SIG-M5 treated with dmso at 0.1 percent for 504 hours (cell line): ENCODE results near the gene GDPD4.

ENCODE experiments used
- DNase-seq: peaks from one replicate; lab custom pipeline; 2025; ENCODE audit not compliant: unreplicated experiment; lab: John Stamatoyannopoulos, UW

Gene GDPD4

DNA sequence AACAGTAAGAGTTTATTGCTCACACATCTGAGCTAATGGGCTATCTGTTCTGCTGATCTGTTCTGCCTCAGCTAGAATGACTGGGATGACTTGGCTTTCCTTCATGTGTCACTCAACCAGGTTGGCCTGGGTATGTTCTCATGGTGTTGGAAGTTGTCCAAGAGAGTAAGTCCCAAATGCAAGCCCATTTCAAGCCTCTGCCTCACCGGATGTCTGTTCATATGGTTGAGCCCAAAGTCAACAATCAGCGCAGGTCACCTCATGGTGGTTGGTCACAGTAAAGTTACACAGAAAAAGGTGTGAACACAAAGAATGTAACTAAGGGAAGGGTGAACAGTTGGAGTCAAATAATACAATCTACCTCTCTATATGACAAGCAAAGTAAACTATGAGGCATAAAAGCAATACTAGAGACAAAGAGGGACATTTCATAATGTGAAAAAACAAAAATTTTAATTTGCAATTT is 1.9 kb downstream of the GDPD4 start:
- no peak for DNase-seq

DNA sequence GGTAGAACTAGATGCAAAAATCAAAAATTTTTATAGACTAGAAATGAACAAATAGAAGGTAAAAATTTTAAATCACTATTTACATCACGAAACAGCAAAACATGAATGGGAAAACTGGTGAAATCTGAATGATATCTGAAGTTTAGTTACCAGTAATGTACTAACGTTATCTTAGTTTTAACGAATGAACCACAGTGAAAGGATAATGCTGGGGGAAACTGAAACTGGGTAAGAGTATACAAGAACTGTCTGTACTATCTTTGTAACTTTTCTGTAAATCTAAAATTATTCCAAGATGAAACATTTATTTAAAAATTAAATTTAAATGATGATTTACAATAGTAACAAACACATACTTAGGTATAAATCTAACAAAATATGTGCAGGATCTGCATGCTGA is 7.4 kb downstream of the GDPD4 start:
- DNase-seq: no peak

DNA sequence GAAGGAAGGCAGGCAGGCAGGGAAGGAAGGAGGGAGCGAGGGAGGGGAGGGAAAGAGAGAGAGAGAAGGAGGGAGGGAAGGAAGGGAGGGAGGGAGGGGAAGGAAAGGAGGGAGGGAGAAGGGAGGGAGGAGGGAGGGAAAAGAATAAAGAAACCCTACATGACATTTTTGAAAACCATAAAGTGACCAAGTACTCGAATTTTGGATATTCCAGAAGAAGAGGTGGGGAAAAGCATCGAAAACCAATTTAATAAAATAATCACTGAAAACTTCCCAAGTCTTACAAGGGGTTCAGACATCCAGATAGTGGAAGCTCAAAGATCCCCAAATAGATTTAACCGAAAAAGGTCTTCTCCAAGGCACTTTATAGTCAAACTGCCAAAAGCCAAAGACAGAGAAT is 11.7 kb downstream of the GDPD4 start:
- DNase-seq: no peak

DNA sequence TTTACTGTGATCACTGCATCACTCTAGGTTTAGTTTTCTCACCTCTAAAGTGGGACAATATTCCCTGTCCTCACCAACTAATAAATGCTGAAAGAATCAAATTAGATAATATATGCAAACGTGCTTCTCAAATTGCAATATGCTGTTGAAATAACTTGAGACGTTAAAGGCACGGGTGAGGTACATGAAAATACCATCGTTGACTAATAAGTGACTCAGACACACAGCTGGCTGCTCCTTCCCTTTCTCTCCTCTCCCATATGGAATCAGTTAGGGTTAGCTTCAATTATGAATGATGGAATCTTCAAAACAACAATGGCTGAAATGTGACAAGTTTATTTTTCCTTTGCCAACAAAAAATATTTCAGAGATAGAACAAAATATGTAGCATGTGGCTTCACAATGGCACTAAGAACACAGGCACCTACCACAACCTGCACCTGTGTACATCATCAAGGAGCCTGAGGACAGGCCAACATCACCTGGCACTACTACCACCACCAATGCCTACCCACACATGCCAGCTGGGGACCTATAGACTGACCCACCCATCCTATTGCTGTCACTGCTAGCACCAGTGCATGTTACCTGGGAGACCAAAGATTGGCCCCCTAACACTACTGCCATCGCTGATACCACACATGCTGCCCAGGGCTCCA is 13.7 kb downstream of the GDPD4 start:
- DNase-seq: no peak

DNA sequence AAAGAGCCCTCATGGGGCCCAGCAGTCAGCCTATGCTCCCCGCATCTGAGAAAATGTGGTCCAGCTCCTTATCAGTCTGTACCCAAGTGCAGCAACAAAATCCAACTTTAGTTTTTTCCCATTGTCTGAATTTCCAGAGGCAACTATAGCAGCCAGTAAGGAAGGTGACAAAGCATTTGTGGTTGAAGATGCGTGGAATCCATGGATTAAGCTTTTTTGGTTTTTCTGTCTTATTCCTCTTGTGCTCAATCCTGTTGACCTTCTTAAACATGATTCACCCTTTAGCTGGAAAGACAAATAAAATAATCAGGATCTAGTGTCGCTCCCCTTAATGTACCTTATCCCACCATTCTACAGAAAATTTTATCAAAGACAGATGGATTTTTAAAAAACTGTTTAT is 14.3 kb downstream of the GDPD4 start:
- no peak for DNase-seq

DNA sequence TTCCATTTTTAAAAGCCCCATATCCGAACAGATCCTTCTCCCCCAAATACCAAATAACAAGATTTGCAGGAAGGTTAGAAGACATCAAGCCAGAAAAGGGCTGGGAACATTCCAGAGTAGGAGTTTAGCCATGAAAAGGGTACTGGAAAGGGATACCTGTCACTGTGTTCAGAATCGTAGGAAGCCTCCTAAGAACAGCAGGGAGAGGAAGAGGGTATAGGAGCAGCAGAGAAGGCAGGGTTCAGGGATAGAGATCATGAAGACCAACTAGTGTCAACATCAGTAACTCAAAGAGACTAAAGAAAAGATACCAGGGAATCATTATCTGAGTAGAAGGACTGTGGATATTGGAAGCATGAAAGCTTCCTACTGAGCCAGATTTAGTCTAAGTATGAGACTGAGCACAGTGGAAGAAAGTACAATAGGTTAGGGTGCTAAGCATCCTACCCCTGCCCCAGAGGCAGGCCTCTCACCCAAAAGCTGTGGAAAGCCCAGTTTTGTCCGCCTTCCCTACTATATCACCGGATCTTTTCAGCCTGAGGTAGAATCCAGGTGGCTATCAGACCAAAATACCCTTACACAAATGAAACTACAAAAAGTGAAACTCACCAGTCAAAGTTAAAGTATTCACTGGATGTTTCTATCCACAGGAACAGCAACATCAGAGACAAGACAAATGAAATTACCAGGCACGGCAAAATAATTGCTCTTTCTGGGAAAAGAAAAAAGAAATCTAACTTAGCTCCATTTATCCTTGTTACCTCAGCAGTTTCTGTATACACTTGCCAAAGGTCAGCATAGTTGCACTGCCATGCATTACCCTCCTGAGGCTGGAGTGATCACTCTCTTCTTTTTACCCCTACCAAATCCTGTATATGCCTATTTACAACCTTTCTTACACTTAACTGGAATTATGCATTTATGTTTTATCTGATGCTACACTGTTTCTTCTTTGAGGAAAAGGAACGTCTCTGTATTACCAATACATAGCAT is 16.7 kb downstream of the GDPD4 start:
- DNase-seq: no peak

DNA sequence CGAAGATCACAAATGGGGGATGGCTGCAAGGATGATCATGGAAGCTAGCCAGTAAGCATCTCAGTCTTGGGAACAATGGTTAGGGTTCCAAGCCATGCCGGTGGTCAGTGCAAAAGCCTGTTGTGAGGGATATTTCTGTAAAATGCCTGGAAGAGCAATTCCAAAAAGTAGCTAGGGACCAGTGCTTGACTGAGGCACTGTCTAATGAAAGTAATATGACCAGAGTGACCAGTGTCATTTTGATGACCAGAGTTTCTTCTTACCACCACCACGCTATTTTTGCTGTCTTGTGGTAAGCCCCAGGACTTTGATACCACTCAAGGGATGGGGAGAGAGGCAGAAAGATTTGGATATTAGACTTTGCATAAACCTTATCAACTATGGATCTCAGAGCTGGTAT is 18.4 kb downstream of the GDPD4 start:
- DNase-seq: no peak

DNA sequence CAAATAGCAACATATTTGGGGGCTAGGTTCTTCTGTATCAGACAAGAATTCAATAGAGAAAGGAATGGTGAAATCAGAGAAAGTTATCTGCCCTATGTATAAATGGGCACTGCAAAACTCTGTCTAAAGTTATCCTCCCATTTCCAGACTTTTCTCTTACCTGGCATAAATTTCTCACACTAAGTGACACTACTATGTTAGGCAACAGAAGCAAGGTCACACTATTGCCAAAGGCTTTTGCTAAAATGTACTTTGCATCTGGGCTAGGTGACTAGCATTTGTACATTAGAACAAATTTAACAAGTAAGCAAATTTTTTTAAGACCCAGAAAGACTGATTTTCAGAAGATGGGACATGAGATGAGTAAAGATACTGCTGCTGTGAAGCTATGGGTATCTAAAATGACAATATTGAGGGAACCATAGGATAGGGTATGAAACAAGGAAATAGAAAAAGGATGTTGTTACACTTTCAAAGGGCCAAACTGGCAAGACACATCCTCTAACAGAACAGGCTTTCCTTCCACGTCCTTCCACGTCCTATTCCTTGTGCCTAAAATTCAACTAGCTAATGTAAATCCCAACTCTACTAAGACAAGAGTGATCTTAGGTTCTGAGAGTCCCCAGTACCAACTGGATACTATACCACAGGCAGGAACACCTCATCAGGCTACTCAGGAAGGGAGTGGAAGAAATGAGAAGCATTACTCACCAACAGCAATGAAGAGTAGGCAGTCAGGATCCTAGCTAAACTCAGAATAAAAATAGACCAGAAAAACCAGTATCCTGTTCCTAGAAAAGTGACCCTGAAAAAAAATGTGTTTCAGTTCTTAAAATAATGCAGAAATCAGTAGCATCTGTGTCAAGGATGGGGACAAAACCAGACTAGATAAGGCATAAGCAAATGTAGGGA is 22.6 kb downstream of the GDPD4 start:
- DNase-seq: no peak

DNA sequence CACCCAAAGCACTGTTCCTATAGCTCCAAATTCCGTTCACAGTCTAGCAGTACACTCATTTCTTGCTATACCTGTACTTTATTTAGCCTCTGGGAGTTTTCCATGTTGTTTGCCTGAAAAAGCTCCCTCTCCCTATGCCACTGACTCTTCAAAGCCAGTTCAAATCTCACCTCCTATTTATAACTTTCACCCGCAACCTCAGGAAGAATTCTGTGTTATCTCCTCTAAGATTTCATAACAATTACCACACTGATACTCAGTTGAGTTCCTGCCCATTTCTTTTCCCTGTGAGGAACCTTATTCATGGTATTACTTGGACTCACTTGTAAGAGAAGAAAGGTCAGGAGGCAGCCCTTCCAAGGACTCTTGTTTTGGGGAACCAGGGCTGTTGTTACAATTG is 25.2 kb downstream of the GDPD4 start:
- no peak for DNase-seq

DNA sequence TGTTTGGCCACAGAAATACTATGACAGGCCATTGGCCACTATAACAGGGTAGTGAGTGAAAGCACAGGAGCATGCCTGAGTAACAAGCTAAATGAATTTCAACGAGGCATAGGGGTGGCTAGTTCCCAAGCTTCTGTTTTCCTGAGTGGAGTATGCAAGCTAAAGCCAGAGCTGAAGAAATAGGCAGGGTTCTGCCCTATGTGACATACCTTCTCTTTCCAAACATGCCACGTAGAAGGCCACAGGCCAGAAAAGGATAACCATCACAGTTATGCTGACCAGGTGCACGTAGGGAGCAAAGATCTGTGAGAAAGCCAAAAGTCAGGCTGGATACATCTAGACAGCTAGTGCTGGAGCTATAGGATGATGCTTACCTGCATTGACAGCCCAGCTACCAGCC is 30.6 kb downstream of the GDPD4 start:
- DNase-seq: no peak

DNA sequence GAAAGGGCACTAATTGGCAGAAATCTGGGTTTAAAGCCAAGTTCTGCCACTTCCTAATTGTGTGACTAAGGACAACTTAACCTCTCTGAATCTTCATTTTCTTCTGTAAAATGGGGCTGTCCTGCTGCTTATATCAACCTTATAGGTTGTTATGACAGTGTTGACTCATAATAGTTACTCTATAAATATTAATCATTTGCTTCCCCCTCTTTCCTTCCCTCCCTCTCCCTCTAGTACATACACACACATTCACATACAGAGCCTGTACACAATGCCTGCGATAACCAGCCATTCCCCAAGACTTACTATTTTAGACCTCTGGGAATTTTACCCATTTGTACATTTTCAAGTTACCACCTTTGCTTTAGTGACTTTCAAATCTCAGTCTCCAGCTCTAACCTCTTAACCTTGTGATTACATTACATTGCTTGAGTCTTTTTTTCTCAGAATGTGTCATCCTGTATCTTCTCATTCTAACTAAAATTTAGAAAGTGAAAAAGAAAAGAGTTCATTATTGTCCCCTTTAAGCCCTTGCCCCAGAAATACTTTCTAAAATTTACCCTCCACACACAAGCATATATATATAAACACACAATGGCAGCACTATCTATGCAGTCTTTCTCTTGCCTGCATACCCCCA is 31.9 kb downstream of the GDPD4 start:
- no peak for DNase-seq

DNA sequence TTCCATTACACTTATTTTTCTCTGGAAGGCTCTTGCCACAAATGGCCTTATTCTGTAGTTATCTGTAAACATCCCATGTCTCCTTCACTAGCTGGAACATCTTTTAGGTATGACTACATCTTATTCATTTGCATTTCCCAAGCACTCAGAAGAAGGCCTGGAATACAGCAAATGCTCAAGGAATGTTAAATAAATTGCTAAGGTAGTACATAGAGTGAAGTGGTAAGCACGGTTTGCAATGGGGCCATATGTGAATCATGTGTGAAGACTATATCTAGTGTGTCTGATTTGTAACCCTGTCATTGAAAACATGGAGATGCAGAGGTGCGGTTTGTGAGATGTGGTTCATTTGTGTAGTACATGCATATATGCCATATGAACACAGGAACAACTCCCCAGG is 33.5 kb downstream of the GDPD4 start:
- no peak for DNase-seq

DNA sequence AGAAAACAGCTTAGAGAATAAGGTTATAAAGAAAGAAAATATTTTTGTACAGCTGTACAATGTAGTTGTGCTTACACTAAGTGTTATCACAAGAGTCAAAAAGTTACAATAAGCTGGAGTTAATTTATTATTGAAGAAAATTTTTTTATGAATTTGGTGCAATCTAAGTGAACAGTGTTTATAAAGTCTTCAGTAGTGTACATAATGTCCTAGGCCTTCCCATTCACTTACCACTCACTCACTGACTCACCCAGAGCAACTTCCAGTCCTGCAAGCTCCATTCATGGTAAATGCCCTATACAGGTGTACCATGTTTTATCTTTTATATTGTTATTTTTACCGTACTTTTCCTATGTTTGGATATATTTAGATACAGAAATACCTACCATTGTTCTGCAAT is 34.7 kb downstream of the GDPD4 start:
- DNase-seq: no peak

DNA sequence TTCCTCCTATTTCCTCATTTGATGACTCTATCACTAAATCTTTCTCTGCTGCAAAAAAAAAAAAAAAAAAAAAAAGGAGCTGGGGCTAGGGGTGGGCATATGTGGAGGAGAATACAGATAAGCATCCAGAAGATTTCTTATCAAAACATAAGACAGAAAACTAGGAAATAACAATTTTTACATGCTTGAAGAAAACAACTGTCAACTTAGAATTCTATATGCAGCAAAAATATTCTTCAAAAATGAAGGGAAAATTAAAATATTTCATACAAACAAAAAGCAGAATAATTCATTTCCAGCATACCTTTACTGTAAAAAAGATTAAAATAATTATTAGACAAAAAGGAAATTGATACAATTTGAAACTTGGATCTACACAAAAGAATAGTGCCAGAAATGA is 38.7 kb downstream of the GDPD4 start:
- no peak for DNase-seq

DNA sequence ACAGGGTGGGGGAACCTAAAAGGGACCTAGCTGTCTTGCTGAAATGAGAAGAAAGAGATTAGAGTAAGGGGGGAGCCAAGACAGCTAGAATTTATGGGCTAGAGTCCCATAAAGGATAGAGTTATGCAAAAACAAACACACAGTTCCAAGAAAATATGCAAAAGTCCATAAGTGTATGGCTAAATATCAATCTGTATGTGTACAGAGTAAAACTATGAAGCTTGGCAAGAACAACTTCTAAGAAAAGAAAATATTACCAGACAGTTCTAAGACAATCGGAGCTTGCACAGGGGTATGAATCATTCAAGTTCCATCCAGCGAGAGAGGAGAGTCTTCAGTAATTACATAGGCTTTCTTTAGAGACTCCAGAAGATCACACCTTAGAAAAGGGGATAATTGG is 41.8 kb downstream of the GDPD4 start:
- no peak for DNase-seq

DNA sequence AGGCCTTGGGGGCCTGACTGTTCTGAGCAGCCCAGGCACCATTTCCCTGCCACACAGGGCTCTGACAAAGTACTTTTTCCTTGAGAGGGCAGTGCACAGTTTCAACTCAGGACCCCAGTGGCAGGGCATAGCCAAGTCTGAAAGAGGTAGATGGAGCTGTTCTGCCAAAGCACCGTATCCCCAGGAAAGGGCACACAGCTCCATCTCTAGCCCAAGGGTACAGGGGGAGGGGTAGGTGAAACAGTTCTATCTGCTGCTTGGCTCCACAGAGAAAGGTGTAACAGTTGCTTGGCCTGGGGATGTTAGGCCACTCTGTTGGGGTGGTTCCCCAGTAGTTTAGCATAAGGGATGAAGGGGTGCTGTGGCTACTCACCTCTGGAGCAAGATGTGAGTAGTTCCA is 47.8 kb downstream of the GDPD4 start:
- DNase-seq: no peak

DNA sequence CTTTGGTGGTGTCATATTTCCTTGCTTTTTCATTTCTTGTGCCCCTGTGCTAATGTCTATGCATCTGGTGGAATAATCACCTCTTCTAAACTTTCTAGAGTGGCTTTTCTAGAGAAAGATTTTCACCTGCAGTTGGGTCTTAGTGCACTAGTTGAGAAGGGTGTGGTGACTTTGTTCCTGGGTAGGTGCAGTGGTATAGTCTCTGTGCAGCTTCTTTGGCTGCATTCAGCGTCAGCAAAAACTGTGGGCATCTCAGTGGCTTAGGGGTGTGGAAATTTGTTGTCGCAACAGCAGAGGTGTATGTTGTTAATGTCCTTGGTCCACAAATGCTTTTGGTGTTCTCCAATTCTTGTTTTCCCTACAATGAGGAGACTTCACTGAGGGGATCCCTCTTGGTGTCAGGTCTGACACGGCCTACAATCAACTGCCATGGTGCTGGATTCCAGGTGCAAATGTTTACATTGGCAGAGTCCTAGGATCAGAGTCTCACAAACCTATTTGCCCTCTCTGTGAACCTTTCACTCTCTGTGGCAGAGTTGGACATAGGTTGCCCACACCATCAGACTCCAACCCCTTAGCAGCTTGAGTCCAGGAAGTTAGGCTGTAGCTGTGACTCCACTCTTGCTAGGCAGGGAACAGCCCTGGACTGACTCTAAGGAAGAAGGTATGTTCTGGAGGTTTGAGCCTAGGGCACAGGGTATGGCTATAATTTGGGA is 48.8 kb downstream of the GDPD4 start:
- no peak for DNase-seq

DNA sequence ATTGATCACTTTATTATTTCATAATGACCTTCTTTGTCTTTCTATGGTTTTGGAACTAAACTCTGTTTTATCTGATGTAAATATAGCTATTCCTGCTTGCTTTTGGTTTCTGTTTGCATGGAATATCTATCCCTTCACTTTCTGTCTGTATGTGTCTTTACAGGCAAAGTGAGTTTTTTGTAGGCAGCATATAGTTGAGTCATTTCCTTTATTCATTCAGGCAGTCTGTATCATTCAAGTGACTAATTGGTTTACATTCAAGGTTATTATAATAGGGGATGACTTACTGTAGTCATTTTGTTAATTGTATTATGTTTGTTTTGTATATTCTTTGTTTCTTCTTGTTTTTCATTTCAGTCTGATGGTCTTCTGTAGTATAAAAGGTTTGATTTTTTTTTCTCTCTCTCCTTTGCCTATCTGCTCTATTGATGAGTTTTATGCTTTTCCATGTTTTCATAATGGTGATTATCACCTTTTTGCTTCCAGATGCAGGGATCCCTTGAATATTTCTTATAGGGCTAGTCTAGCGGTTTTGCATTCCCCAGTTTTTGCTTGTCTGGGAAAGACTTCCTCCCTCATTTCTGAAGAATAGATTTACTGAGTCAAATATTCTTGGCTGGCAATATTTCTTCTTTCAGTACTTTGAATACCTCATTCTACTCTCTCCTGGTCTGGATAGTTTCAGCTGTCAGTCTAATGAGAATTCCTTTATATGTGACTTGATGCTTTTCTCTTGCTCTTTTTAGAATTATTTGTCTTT is 50.4 kb downstream of the GDPD4 start:
- no peak for DNase-seq

DNA sequence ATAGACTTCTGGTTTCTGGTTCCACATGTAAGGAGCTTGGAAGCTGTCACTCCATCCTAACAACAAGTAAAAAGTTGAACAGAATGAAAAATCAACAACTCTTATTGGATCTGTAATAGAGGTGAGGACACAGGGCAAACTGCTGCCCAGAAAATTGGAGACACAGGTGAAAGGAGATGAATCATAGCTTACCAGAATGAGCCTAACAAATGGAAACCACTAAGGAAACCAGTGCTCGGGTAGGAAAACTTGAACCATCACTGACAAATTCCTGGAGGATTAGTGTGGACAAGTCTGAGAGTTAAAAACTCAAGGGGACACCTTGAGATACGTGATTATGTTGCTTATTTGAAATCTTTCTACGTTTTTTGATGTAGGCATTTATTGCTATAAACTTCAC is 52.1 kb downstream of the GDPD4 start:
- no peak for DNase-seq
